ENCODE measurements around the gene ARHGEF10L.

The ARHGEF10L gene

GRCh38 chr1:17706445-17706844 lies 166.9 kb downstream of the ARHGEF10L start:
- Histone ChIP-seq H4K20me1 (ENCODE audit: insufficient read depth, low read length) (peaks cover 4% of the 10 kb centered on the region; the same call in 1 of the 2 replicates), H3K9me3 (ENCODE audit: insufficient read depth, low read length, severe bottlenecking) (no peaks in the 10 kb centered on the region), H3K4me2 (ENCODE audit: insufficient read depth, low read length) (no peak overlapping the region), H2AFZ (ENCODE audit: low read depth, low read length) (no peak overlapping the region), H3K4me1 (ENCODE audit: insufficient read depth, low read length) (no peaks in the 10 kb centered on the region), H3K27me3 (ENCODE audit: insufficient read depth, low read length, poor library complexity) (no peaks in the 10 kb centered on the region), H3K79me2 (ENCODE audit: insufficient read depth, low read length) (no peaks in the 10 kb centered on the region), H3K9ac (ENCODE audit: low read depth, low read length) (no peak overlapping the region), H3K4me3 (ENCODE audit: low read depth in 1 of 2, low read length in 2 of 2) (no peak overlapping the region), H3K36me3 (ENCODE audit: insufficient read depth, low read length) (no peaks in the 10 kb centered on the region), H3K27ac (ENCODE audit: low read length) (no peak overlapping the region)
- no peak for TF ChIP-seq CTCF (IDR thresholded peaks at IDR 0.05; ENCODE audit: borderline replicate concordance, extremely low read depth, low read length, poor library complexity, severe bottlenecking)
- no peak for ATAC-seq (ENCODE audit: insufficient read depth, low read depth)
- DNase-seq: no peak

GRCh38 chr1:17709981-17710380 lies 170.5 kb downstream of the ARHGEF10L start:
- ATAC-seq (ENCODE audit: insufficient read depth, low read depth): no peak
- peaks cover 4% of the 10 kb centered on the region; the same call in 1 of the 2 replicates for H4K20me1 ChIP-seq (ENCODE audit: insufficient read depth, low read length)
- no peak overlapping the region for H3K27ac ChIP-seq (ENCODE audit: low read length)
- H2AFZ ChIP-seq (ENCODE audit: low read depth, low read length): no peak overlapping the region
- H3K4me2 ChIP-seq (ENCODE audit: insufficient read depth, low read length): no peak overlapping the region
- no peak for TF ChIP-seq EZH2 (IDR thresholded peaks at IDR 0.05; ENCODE audit: borderline replicate concordance, low read depth, low read length, severe bottlenecking)
- TF ChIP-seq CTCF (IDR thresholded peaks at IDR 0.05; ENCODE audit: borderline replicate concordance, extremely low read depth, low read length, poor library complexity, severe bottlenecking): no peak
- no peaks in the 10 kb centered on the region for H3K27me3 ChIP-seq (ENCODE audit: insufficient read depth, low read length, poor library complexity)
- no peak for DNase-seq
- no peak overlapping the region for H3K4me3 ChIP-seq (ENCODE audit: low read depth in 1 of 2, low read length in 2 of 2)
- H3K79me2 ChIP-seq (ENCODE audit: insufficient read depth, low read length): no peaks in the 10 kb centered on the region
- no peaks in the 10 kb centered on the region for H3K4me1 ChIP-seq (ENCODE audit: insufficient read depth, low read length)
- no peak overlapping the region for H3K9ac ChIP-seq (ENCODE audit: low read depth, low read length)
- no peaks in the 10 kb centered on the region for H3K36me3 ChIP-seq (ENCODE audit: insufficient read depth, low read length)
- no peaks in the 10 kb centered on the region for H3K9me3 ChIP-seq (ENCODE audit: insufficient read depth, low read length, severe bottlenecking)

GRCh38 chr1:17710889-17711576 lies 171.5 kb downstream of the ARHGEF10L start:
- Histone ChIP-seq H3K36me3 (ENCODE audit: insufficient read depth, low read length) (no peaks in the 10 kb centered on the region), H3K9me3 (ENCODE audit: insufficient read depth, low read length, severe bottlenecking) (no peaks in the 10 kb centered on the region), H3K27me3 (ENCODE audit: insufficient read depth, low read length, poor library complexity) (no peaks in the 10 kb centered on the region), H3K79me2 (ENCODE audit: insufficient read depth, low read length) (no peaks in the 10 kb centered on the region), H2AFZ (ENCODE audit: low read depth, low read length) (no peak overlapping the region), H3K27ac (ENCODE audit: low read length) (no peak overlapping the region), H3K4me3 (ENCODE audit: low read depth in 1 of 2, low read length in 2 of 2) (no peak overlapping the region), H4K20me1 (ENCODE audit: insufficient read depth, low read length) (peaks cover 4% of the 10 kb centered on the region; the same call in 1 of the 2 replicates), H3K4me1 (ENCODE audit: insufficient read depth, low read length) (no peaks in the 10 kb centered on the region), H3K4me2 (ENCODE audit: insufficient read depth, low read length) (no peak overlapping the region), H3K9ac (ENCODE audit: low read depth, low read length) (no peak overlapping the region)
- TF ChIP-seq CTCF (IDR thresholded peaks at IDR 0.05; ENCODE audit: borderline replicate concordance, extremely low read depth, low read length, poor library complexity, severe bottlenecking) (no peak), EZH2 (IDR thresholded peaks at IDR 0.05; ENCODE audit: borderline replicate concordance, low read depth, low read length, severe bottlenecking) (no peak)
- DNase-seq (no peak), ATAC-seq (ENCODE audit: insufficient read depth, low read depth) (no peak)
